AG09319 (cell line): ENCODE results near the gene RACGAP1.

Experiments
- DNase-seq: peaks from one replicate; pipeline ENCODE4 v3.0.0-alpha.2; 2010; ENCODE audit warnings: low read depth; ENCODE audit errors: extremely low read depth
- CTCF ChIP-seq: IDR thresholded peaks from 2 replicates; pipeline ENCODE4 v1.5.1; 2011; ENCODE audit warnings: low read depth, mild to moderate bottlenecking, inconsistent platforms, low read length, moderate library complexity

RACGAP1 gene

GRCh38 chr12:50014342-50014741 is 11.0 kb downstream of the RACGAP1 start:
- TF ChIP-seq CTCF = no peak
- DNase-seq = no peak

- DNase-seq = no peak
- no peak for TF ChIP-seq CTCF
Observed at GRCh38 chr12:50013361-50014147, 11.7 kb downstream of the RACGAP1 start.

- DNase-seq = no peak
- TF ChIP-seq CTCF = no peak
Observed at GRCh38 chr12:50006754-50007442, 18.4 kb downstream of the RACGAP1 start.

- DNase-seq = no peak
- no peak for TF ChIP-seq CTCF
Observed at GRCh38 chr12:50006280-50006679, 19.0 kb downstream of the RACGAP1 start.

- DNase-seq = no peak
- TF ChIP-seq CTCF = no peak
Observed at GRCh38 chr12:50005175-50005574, 20.1 kb downstream of the RACGAP1 start.

GRCh38 chr12:50004696-50005095 is 20.6 kb downstream of the RACGAP1 start:
- no peak for TF ChIP-seq CTCF
- DNase-seq = no peak

GRCh38 chr12:50003595-50003994 is 21.7 kb downstream of the RACGAP1 start:
- TF ChIP-seq CTCF = no peak

More at GRCh38 chr12:50003595-50003994, 21.7 kb downstream of the RACGAP1 start:
- DNase-seq = no peak
